ENCODE results near the gene VIPR1. TPM values are rescaled to one million over a fixed set of nuclear protein-coding genes. Genes with fewer than 3 reads are reported as not detected.

VIPR1 gene
- total RNA-seq, 1 experiment from 2014 or later = 3.7 TPM

DNA sequence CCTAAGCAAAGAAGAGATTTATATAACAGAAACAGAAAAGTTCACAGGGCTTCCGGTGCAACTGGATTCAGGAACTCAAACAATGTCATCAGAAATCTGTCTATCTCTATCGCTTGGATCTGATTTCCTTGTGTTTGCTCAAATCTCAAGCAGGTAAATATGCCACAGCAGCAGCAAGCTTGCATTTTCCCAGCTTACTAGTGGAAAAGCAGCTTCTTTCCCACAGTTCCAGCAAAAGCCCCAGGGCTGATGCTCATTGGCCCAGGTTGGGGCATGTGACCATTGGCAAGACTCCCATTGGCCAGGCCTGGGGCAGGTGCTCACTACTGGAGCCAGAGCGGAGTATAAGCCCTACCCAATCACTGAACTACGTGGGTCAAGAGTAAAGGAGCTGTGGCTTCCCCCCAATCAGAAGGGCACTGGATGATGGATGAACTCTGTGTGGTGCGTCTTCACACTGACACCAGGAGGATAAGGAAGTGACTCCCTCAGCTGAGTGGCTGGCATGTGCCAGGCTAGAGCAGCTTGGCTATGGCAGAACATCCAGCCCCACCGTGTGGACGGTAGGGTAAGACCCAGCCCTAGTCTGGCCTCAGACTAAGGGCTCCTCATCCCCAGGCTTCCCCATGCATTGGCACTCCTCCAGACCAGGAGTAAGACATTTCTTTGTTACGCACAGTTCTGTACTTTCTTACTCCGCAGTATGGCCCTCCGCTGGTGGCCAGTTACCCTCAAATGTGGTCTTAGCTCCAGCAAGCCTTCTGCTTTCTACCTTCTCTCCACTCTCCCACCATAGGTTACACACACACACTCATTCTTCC, 13.1 kb upstream of the VIPR1 start:
- ChIA-PET POLR2A (ENCODE audit: unreplicated experiment) (interaction anchor here (0.8 kb wide), 1 partner anchor 13 kb away, joined by 4 read pairs; the partner anchor contains the start of gene VIPR1), CTCF (interaction anchor here (0.6 kb wide), 1 partner anchor 12 kb away, joined by 3 read pairs; no protein-coding TSS in a partner anchor)
- H3K27ac ChIP-seq (ENCODE audit: low read length) = peak overlapping the region; percentile 67
- H3K27me3 ChIP-seq (ENCODE audit: low read length) = no peaks in the 10 kb centered on the region
- no peak for DNase-seq
- H2AFZ ChIP-seq (ENCODE audit: low read length) = no peak overlapping the region
- ATAC-seq = no peak
- intact Hi-C loops (cut with micrococcal nuclease) = no loop called here
- H3K9me2 ChIP-seq (replicated peaks; ENCODE audit: low read length) = no peaks in the 10 kb centered on the region
- H3F3A ChIP-seq (ENCODE audit: low read length, unreplicated experiment) = no peaks in the 10 kb centered on the region
- peaks cover 24% of the 10 kb centered on the region for H3K4me1 ChIP-seq (ENCODE audit: insufficient read depth, low read length)
- no peaks in the 10 kb centered on the region for H3K9me3 ChIP-seq (ENCODE audit: low read length)
- peak overlapping the region; percentile 27; the same call in 1 of the 2 replicates for H3K9ac ChIP-seq (ENCODE audit: low read length)
- no peaks in the 10 kb centered on the region for H3K79me2 ChIP-seq (ENCODE audit: low read length)
- H4K20me1 ChIP-seq (ENCODE audit: low read length) = no peaks in the 10 kb centered on the region
- peak overlapping the region; percentile 50 for H3K4me2 ChIP-seq (ENCODE audit: low read length)
- TF ChIP-seq EZH2phosphoT487 (IDR thresholded peaks at IDR 0.05; ENCODE audit: borderline replicate concordance, low read length) (no peak), EZH2 (IDR thresholded peaks at IDR 0.05; ENCODE audit: low read length, unreplicated experiment) (no peak)
- TF ChIP-seq, protein P1, sequence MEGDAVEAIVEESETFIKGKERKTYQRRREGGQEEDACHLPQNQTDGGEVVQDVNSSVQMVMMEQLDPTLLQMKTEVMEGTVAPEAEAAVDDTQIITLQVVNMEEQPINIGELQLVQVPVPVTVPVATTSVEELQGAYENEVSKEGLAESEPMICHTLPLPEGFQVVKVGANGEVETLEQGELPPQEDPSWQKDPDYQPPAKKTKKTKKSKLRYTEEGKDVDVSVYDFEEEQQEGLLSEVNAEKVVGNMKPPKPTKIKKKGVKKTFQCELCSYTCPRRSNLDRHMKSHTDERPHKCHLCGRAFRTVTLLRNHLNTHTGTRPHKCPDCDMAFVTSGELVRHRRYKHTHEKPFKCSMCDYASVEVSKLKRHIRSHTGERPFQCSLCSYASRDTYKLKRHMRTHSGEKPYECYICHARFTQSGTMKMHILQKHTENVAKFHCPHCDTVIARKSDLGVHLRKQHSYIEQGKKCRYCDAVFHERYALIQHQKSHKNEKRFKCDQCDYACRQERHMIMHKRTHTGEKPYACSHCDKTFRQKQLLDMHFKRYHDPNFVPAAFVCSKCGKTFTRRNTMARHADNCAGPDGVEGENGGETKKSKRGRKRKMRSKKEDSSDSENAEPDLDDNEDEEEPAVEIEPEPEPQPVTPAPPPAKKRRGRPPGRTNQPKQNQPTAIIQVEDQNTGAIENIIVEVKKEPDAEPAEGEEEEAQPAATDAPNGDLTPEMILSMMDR (conservative IDR thresholded peaks at IDR 0.05; ENCODE audit: low read depth, low read length) = no peak
- no peak overlapping the region for H3K4me3 ChIP-seq (ENCODE audit: low read length)
- BruUV-seq (replicated peaks) = no TSS peak
- no peaks in the 10 kb centered on the region for H3K36me3 ChIP-seq (ENCODE audit: low read depth, low read length)

DNA sequence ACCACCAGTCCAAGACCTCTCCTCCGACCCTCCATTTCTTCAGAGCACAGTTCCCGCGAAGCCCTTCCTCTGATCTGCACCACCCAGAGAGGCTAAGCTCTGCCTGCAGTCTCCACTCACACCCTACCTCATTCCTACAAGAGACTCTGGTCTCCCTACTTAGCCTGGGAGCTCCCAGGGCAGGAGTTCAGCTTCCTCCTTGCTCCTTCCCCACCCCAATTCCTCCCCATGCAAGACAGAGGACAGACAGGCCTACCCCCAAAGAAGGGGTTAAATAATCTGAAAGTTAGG, 12.6 kb upstream of the VIPR1 start:
- H3K9me3 ChIP-seq (ENCODE audit: low read length) = no peaks in the 10 kb centered on the region
- H3K4me3 ChIP-seq (ENCODE audit: low read length) = no peak overlapping the region
- no peaks in the 10 kb centered on the region for H3K36me3 ChIP-seq (ENCODE audit: low read depth, low read length)
- DNase-seq = no peak
- H3K4me1 ChIP-seq (ENCODE audit: insufficient read depth, low read length) = peaks cover 24% of the 10 kb centered on the region
- H3F3A ChIP-seq (ENCODE audit: low read length, unreplicated experiment) = no peaks in the 10 kb centered on the region
- no peaks in the 10 kb centered on the region for H3K79me2 ChIP-seq (ENCODE audit: low read length)
- H3K9ac ChIP-seq (ENCODE audit: low read length) = peak overlapping the region; percentile 27; the same call in 1 of the 2 replicates
- H4K20me1 ChIP-seq (ENCODE audit: low read length) = no peaks in the 10 kb centered on the region
- ChIA-PET POLR2A (ENCODE audit: unreplicated experiment) (interaction anchor here (0.8 kb wide), 1 partner anchor 12 kb away, joined by 4 read pairs; the partner anchor contains the start of gene VIPR1), CTCF (interaction anchor here (0.6 kb wide), 1 partner anchor 13 kb away, joined by 3 read pairs; no protein-coding TSS in a partner anchor)
- no peak; the same call in 1 of the 2 replicates for ATAC-seq
- H3K27ac ChIP-seq (ENCODE audit: low read length) = peak overlapping the region; percentile 67
- no peaks in the 10 kb centered on the region for H3K27me3 ChIP-seq (ENCODE audit: low read length)
- H3K9me2 ChIP-seq (replicated peaks; ENCODE audit: low read length) = no peaks in the 10 kb centered on the region
- peak overlapping the region; percentile 50 for H3K4me2 ChIP-seq (ENCODE audit: low read length)
- H2AFZ ChIP-seq (ENCODE audit: low read length) = no peak overlapping the region
- TF ChIP-seq EZH2 (IDR thresholded peaks at IDR 0.05; ENCODE audit: low read length, unreplicated experiment) (no peak), EZH2phosphoT487 (IDR thresholded peaks at IDR 0.05; ENCODE audit: borderline replicate concordance, low read length) (no peak)
- TF ChIP-seq, protein P1 (conservative IDR thresholded peaks at IDR 0.05; ENCODE audit: low read depth, low read length) = no peak
- BruUV-seq (replicated peaks) = no TSS peak
- intact Hi-C loops (cut with micrococcal nuclease) = loop anchor here (1.0 kb wide), 1 partner anchor 14 kb away; no protein-coding TSS in a partner anchor
